ENCODE data around the gene RASAL2. TPM values are rescaled to one million over a fixed set of nuclear protein-coding genes. Genes with fewer than 3 reads are reported as not detected.

The RASAL2 gene
- total and polyA plus RNA-seq, 2 of the 13 experiments (the other 11 are each of a cell fraction or from before 2014, with no cell fraction given): 5.4 to 5.9 TPM

GRCh38 chr1:178494569-178494971 lies 400.7 kb downstream of the RASAL2 start:
- Histone ChIP-seq H3K4me3 (replicated peaks in 1 of 3; ENCODE audit: insufficient read depth in 1 of 3, low read depth in 2 of 3, low read length in 3 of 3) (no peak overlapping the region), H3K9ac (ENCODE audit: insufficient read depth, low read depth, low read length) (no peak overlapping the region), H3K27me3 (ENCODE audit: control insufficient read depth in 1 of 2, insufficient read depth in 2 of 2, low read length in 2 of 2) (peaks cover 7 to 53% of the 10 kb centered on the region in 2 experiments; a peak in 4 of 5 replicates), H3K79me2 (ENCODE audit: insufficient read depth, low read length) (no peaks in the 10 kb centered on the region), H3K27ac (ENCODE audit: extremely low read length, insufficient read depth, low read length) (no peak overlapping the region), H2AFZ (ENCODE audit: low read length) (no peak overlapping the region), H4K20me1 (ENCODE audit: insufficient read depth, low read length) (no peaks in the 10 kb centered on the region), H3K4me2 (ENCODE audit: low read depth, low read length) (no peak overlapping the region), H3K36me3 (replicated peaks in 1 of 2; ENCODE audit: control insufficient read depth in 1 of 2, insufficient read depth in 2 of 2, low read length in 2 of 2) (no peaks in the 10 kb centered on the region), H3K4me1 (ENCODE audit: insufficient read depth, low read length) (no peaks in the 10 kb centered on the region), H3K9me3 (ENCODE audit: low read length) (no peaks in the 10 kb centered on the region)
- DNase-seq (ENCODE audit: low spot score) (no peak), FAIRE-seq (no peak), ATAC-seq (no peak)
- WGBS (ENCODE audit: low lambda C conversion rate): 54% methylated on average over 8 of the region's 13 CpGs
- BruUV-seq (replicated peaks): no TSS peak
- in situ Hi-C loops (cut with HindIII; ENCODE audit: extremely low pct_ligation_motif_present, low pct_unique_long_range_greater_than_20kb): no loop called here
- ChIA-PET CTCF (ENCODE audit: low intra/inter-chr PET ratio, low total read pairs) (no interaction called here), POLR2A (no interaction called here)
- TF ChIP-seq KLF6 (CRISPR knock-in tag; IDR thresholded peaks at IDR 0.05) (no peak), GATAD1 (CRISPR knock-in tag; IDR thresholded peaks at IDR 0.05) (no peak), PCBP2 (optimal IDR thresholded peaks at IDR 0.05; ENCODE audit: low read depth, low read length, poor library complexity, severe bottlenecking) (no peak), MED8 (CRISPR knock-in tag; IDR thresholded peaks at IDR 0.05; ENCODE audit: insufficient replicate concordance) (no peak), ZBTB43 (CRISPR knock-in tag; conservative IDR thresholded peaks at IDR 0.05) (no peak), ZFAT (CRISPR knock-in tag; conservative IDR thresholded peaks at IDR 0.05) (no peak), NCOA2 (CRISPR knock-in tag; IDR thresholded peaks at IDR 0.05) (no peak), AGO2 (optimal IDR thresholded peaks at IDR 0.05; ENCODE audit: low read depth, low read length) (no peak), FOXP4 (CRISPR knock-in tag; IDR thresholded peaks at IDR 0.05) (no peak), THAP11 (CRISPR knock-in tag; IDR thresholded peaks at IDR 0.05) (no peak), HDAC1 (CRISPR knock-in tag; IDR thresholded peaks at IDR 0.05) (no peak), NR2F2 (IDR thresholded peaks at IDR 0.05; ENCODE audit: borderline replicate concordance, low read depth) (no peak)
- intact Hi-C loops (cut with micrococcal nuclease; ENCODE audit: unreplicated experiment): no loop called here

Measured in HepG2 (cell line).